RWPE2 (cell line): ENCODE results near the gene RASGEF1C.
A peak's percentile ranks its signal among the peaks of the same experiment; 100 is the strongest.

Experiments
- ATAC-seq: fragments of 200-7000 bp; cut with Tn5 transposase; 3 replicates; pipeline ENCODE4 v1.9.1; 2021; ENCODE audit warnings: low read depth
- DNase-seq: peaks from one replicate; pipeline ENCODE4 v3.0.0-alpha.2; 2020; ENCODE audit warnings: low spot score
- H3K27ac ChIP-seq: fragments of 450-650 bp; 2 replicates; pipeline ENCODE4 v1.5.1; 2017; ENCODE audit warnings: mild to moderate bottlenecking; ENCODE audit not compliant: poor library complexity, severe bottlenecking
- H3K27me3 ChIP-seq: fragments of 250-450 bp; sonication (Bioruptor Pico); 2 replicates; pipeline ENCODE4 v1.5.1; 2021; ENCODE audit warnings: mild to moderate bottlenecking, moderate library complexity; ENCODE audit not compliant: insufficient read depth, poor library complexity, severe bottlenecking
- H3K36me3 ChIP-seq: fragments of 250-450 bp; sonication (Bioruptor Pico); 2 replicates; pipeline ENCODE4 v1.5.1; 2020; ENCODE audit warnings: low read depth, mild to moderate bottlenecking, moderate library complexity
- H3K4me1 ChIP-seq: fragments of 250-450 bp; sonication (Bioruptor Pico); 2 replicates; pipeline ENCODE4 v1.5.1; 2021; ENCODE audit warnings: mild to moderate bottlenecking, moderate library complexity; ENCODE audit not compliant: insufficient read depth, poor library complexity, severe bottlenecking
- H3K4me3 ChIP-seq: fragments of 250-450 bp; sonication (Bioruptor Pico); 2 replicates; pipeline ENCODE4 v1.5.1; 2021; ENCODE audit warnings: mild to moderate bottlenecking, moderate library complexity; ENCODE audit not compliant: severe bottlenecking
- H3K9me3 ChIP-seq: fragments of 250-450 bp; sonication (Bioruptor Pico); 2 replicates; pipeline ENCODE4 v1.5.1; 2021; ENCODE audit warnings: mild to moderate bottlenecking, moderate library complexity; ENCODE audit not compliant: severe bottlenecking
- TF ChIP-seq, protein P1 (sequence below): fragments of 450-650 bp; IDR thresholded peaks from one replicate; pipeline ENCODE4 v1.5.1; 2017; ENCODE audit warnings: mild to moderate bottlenecking, moderate library complexity; ENCODE audit not compliant: poor library complexity, severe bottlenecking

RASGEF1C gene

DNA sequence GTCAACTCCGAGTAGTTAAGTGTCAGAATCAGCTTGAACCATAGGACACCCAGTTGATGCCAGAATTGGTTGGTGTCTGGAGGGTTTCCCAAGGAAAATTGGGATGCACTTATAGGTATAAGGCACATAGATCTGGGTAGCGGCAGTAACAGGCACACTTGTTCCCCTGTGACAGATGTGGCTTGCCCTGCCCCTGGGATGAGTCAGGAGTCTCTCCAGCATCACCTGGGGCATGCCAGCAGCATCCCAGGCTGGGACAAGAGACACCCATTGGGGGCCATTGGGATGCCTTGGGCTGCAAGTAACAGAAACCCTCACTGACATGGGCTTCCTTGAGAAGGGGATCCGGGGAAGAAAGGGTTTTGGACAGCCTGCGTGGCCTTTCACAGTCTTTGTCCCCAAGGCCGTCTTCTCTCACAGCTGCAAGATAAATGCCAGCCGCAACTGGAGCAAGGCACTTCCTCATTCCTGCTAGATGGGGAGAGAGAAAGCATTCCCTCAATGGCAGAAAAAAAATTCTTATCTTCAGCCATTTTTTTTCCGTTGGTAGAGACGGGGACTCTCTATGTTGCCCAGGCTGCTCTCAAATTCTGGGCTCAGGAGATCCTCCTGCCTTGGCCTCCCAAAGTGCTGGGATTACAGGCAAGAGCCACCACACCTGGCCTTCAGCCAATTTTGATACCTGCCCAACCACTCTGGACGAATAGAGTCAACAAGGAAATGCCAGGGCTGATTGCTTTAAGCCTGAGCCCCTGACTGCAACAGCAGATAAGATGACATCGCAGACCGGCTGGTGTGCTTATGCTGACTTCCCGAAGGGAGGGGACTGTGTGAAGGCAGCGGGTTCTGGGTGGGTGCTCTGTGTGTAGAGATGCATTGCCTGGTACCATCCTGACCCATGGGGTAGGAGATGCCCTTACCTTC is 124.1 kb downstream of the RASGEF1C start:
- no peaks in the 10 kb centered on the region for H3K27me3 ChIP-seq
- DNase-seq = no peak
- ATAC-seq = peak; percentile 40; the same call in 1 of the 3 replicates
- no peak overlapping the region for H3K27ac ChIP-seq
- H3K4me1 ChIP-seq = no peaks in the 10 kb centered on the region
- no peak overlapping the region for H3K4me3 ChIP-seq
- H3K36me3 ChIP-seq = no peaks in the 10 kb centered on the region
- no peaks in the 10 kb centered on the region for H3K9me3 ChIP-seq
- TF ChIP-seq, protein P1, sequence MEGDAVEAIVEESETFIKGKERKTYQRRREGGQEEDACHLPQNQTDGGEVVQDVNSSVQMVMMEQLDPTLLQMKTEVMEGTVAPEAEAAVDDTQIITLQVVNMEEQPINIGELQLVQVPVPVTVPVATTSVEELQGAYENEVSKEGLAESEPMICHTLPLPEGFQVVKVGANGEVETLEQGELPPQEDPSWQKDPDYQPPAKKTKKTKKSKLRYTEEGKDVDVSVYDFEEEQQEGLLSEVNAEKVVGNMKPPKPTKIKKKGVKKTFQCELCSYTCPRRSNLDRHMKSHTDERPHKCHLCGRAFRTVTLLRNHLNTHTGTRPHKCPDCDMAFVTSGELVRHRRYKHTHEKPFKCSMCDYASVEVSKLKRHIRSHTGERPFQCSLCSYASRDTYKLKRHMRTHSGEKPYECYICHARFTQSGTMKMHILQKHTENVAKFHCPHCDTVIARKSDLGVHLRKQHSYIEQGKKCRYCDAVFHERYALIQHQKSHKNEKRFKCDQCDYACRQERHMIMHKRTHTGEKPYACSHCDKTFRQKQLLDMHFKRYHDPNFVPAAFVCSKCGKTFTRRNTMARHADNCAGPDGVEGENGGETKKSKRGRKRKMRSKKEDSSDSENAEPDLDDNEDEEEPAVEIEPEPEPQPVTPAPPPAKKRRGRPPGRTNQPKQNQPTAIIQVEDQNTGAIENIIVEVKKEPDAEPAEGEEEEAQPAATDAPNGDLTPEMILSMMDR = no peak

DNA sequence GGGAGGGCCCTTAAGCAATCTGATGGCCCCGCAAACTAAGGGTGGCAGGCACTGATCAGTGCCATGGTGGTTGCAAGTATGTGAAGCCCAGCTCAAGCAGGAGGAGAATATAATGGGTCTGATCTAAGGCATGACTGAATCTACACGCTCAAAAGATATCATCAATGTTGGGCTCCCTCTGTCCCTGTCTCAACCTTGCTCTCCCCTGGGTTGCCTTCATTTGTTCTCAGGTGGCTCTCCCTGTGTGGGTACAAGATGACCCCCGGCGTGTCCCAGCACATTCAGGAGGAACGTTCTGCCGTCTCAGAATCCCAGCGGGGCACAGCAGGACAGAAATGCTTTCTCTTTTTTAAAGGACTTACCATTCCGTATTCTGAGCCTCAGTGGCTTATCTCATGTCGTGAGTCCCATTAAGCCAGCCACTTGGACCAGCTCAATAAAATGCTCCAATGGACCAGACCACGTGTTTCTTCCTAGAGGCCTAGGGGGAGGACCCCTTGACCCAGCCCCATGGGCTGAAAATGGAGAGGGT is 125.4 kb downstream of the RASGEF1C start:
- TF ChIP-seq, protein P1 = no peak
- no peak overlapping the region for H3K4me3 ChIP-seq
- H3K27ac ChIP-seq = no peak overlapping the region
- H3K4me1 ChIP-seq = no peaks in the 10 kb centered on the region
- no peak for DNase-seq
- no peaks in the 10 kb centered on the region for H3K27me3 ChIP-seq
- no peaks in the 10 kb centered on the region for H3K36me3 ChIP-seq
- no peaks in the 10 kb centered on the region for H3K9me3 ChIP-seq
- ATAC-seq = no peak

DNA sequence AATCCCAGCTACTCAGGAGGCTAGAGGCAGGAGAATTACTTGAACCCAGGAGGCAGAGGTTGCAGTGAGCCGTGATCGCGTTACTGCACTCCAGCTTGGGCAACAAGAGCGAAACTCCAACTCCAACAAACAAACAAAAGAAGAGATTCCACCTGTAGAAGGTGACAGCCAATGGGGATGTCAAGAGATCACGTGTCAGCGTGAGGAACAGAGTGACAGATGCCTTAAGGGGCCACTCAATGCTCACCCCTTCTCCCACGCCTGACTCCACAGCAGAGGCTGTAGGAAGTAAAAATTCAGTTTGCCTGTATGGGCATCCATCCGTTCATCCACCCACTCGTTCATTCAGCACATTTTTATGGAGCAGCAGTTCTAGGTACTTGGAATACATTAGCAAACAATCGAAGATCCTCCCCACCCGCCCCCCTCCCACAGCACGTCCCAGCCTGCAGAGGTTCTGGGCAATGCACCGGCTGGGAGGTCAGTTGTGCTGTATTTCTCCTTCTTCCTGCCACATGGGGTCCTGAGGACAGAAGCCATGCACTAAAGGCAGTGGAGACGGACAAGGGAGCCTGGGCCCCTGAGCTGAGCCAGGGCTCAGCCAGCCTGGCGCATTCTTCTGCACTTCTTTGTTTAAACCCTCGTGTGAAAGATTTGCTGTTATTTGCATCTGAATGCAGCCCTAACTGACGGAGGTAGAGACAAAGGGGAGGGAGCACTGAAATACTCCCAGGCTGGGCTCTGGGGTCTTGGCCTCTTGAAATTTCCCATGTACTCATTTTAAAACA is 126.2 kb downstream of the RASGEF1C start:
- no peaks in the 10 kb centered on the region for H3K4me1 ChIP-seq
- no peak overlapping the region for H3K27ac ChIP-seq
- no peaks in the 10 kb centered on the region for H3K27me3 ChIP-seq
- no peak for DNase-seq
- no peak overlapping the region for H3K4me3 ChIP-seq
- no peaks in the 10 kb centered on the region for H3K9me3 ChIP-seq
- TF ChIP-seq, protein P1 = no peak
- no peaks in the 10 kb centered on the region for H3K36me3 ChIP-seq
- no peak for ATAC-seq

DNA sequence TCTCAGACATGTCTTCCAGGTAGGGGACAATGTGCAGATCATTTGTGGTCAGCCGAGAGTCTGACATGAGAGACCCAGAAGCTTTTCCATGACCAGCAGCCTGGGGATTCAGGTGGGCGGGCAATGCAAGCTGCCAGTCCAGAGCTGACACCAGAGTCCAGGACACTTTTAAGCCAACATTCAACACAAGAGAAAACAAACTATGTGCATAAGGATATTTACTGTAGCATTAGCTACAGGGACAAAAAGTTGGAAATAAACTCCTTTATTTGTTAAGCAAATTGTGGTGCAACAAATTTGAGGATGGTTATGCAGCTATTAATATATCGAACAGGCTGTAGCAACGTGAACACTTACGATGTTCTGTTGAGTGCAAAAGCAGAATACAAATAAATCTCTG is 127.5 kb downstream of the RASGEF1C start:
- TF ChIP-seq, protein P1 = no peak
- ATAC-seq (no peak), DNase-seq (no peak)

More for the DNA sequence above, 127.5 kb downstream of the RASGEF1C start:
- Histone ChIP-seq H3K27me3 (no peaks in the 10 kb centered on the region), H3K4me1 (no peaks in the 10 kb centered on the region), H3K27ac (no peak overlapping the region), H3K36me3 (no peaks in the 10 kb centered on the region), H3K4me3 (no peak overlapping the region), H3K9me3 (no peaks in the 10 kb centered on the region)
